Psoas muscle (tissue), 8 donors: ENCODE measurements around the gene NFKBIL1. TPM values are rescaled to one million over a fixed set of nuclear protein-coding genes. Genes with fewer than 3 reads are reported as not detected.

Experiments
- ATAC-seq, 4 donors: fragments of 200-7000 bp; cut with Tn5 transposase; one replicate each; pipeline ENCODE4 v1.9.1; 2020; ENCODE audit warnings: moderate library complexity in 3 of 4, mild to moderate bottlenecking in 2 of 4
- DNase-seq, 2 donors: peaks; one replicate each; pipeline ENCODE4 v3.0.0-alpha.2; 2020
- H3K27ac ChIP-seq: fragments of 200-600 bp; one replicate; pipeline ENCODE4 v1.8.0; 2022
- H3K27me3 ChIP-seq, 3 donors: fragments of 200-600 bp in 1 of 3; one replicate each; pipeline versions ENCODE4 v1.6.1 to v1.8.0; 2013 to 2022; ENCODE audit warnings: low read length in 2 of 3, mild to moderate bottlenecking in 2 of 3, moderate library complexity in 1 of 3; ENCODE audit not compliant: insufficient read depth in 3 of 3
- H3K36me3 ChIP-seq, 2 donors: fragments of 200-600 bp in 1 of 2; one replicate each; pipeline versions ENCODE4 v1.6.1 to v1.8.0; 2013 to 2022; ENCODE audit warnings: low read depth in 1 of 2, mild to moderate bottlenecking in 1 of 2, moderate library complexity in 1 of 2; ENCODE audit not compliant: insufficient read depth in 1 of 2
- H3K4me1 ChIP-seq: fragments of 200-600 bp; one replicate; pipeline ENCODE4 v1.8.0; 2022
- H3K4me3 ChIP-seq: fragments of 200-600 bp; one replicate; pipeline ENCODE4 v1.8.0; 2022; ENCODE audit warnings: mild to moderate bottlenecking
- H3K9me3 ChIP-seq: fragments of 200-600 bp; one replicate; pipeline ENCODE4 v1.8.0; 2022
- WGBS, 3 donors: extraction: QIAGEN DNeasy Blood & Tissue Kit; methylation state at CpG; one replicate each; pipeline versions ENCODE4 v1.1.6 to v1.1.7; 2013; 5-methylcytosine and 5-hydroxymethylcytosine counted together
- intact Hi-C, 2 donors: fragments of 100-400 bp; cut with DNase I; formaldehyde crosslinking; loops; one replicate each; pipeline versions ENCODE4 v1.11.0 to v1.14.2; 2022
- polyA plus RNA-seq, 3 donors: library from polyadenylated mRNA; stranded (reverse); fragments of 200-250 nt; gene quantifications; one replicate each; pipeline ENCODE4 v1.2.3, GENCODE V29; 2013
- total RNA-seq, 4 donors: library from RNA; stranded (reverse); fragmentation: NEBNext Ultra II Directional in 2 of 4; extraction: Animal tissue kit (Norgen Biotek cat#: 25700) in 2 of 4; gene quantifications; one replicate each; pipeline versions ENCODE4 v1.2.1 to v1.2.4, GENCODE V29; 2021 to 2023
- TF ChIP-seq, protein P1 (sequence below): fragments of 200-600 bp; IDR thresholded peaks from one replicate; pipeline ENCODE4 v1.8.0; 2022; ENCODE audit warnings: antibody characterized with exemption
- donor health status: healthy with polysubstance abuse.
- donor health status: DM: no; HTN: no; CAD: no; lungs with moderate emphysema.
- donor health status: Bipolar disorder and iron deficiency.
- donor health status: healthy.
- donor health status: DM: yes; HTN: yes; CAD: no.
- donor health status: DM: no; HTN: no; CAD: no.
- donor health status: DM: no; HTN: no; CAD: no.
- donor health status: DM: yes; HTN: yes; CAD: no.

Gene NFKBIL1
- total and polyA plus RNA-seq, 7 donors, result 13.7 to 29.3 (median 19.1) TPM

DNA sequence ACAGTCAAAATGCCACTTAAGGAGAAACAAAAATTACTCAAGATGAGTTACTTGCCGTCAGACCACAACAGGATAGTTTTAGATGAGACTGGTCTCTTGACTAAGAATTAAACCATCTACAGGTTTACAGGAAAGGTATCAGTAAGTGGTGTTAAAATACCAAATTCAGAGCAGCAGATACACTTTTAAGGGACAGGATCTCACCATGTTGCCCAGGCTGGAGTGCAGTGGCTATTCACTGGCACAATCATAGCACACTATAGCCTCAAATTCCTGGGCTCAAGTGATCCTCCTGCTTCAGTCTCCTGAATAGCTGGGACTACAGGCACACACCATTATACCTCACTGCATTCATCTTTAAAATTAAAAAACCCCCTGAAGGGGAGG is 14.0 kb upstream of the NFKBIL1 start:
- peaks cover 28 to 91% of the 10 kb centered on the region in 2 donors for H3K36me3 ChIP-seq
- DNase-seq, result no peak

DNA sequence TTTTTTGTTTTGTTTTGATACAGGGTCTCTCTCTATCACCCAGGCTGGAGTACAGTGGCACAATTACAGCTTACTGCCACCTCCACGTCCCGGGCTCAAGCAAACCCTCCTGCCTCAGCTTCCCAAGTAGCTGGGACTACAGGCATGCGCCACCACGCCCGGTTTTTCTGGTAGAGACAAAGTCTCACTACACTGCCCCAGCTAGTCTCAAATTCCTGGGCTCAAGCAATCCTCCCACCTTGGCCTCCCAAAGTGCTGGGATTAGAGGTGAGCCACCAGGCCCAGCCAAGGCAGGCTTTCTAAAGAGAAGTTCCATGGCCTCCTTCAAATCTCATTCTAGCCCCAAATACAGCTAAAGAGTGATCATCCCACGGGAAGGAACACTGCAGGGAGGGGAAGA is 13.4 kb upstream of the NFKBIL1 start:
- peaks cover 31 to 97% of the 10 kb centered on the region in 2 donors for H3K36me3 ChIP-seq
- H3K4me3 ChIP-seq, result no peak overlapping the region
- H3K9me3 ChIP-seq, result no peaks in the 10 kb centered on the region
- DNase-seq, result no peak
- H3K27ac ChIP-seq, result no peak overlapping the region
- H3K27me3 ChIP-seq, result no peaks in the 10 kb centered on the region
- TF ChIP-seq, protein P1, sequence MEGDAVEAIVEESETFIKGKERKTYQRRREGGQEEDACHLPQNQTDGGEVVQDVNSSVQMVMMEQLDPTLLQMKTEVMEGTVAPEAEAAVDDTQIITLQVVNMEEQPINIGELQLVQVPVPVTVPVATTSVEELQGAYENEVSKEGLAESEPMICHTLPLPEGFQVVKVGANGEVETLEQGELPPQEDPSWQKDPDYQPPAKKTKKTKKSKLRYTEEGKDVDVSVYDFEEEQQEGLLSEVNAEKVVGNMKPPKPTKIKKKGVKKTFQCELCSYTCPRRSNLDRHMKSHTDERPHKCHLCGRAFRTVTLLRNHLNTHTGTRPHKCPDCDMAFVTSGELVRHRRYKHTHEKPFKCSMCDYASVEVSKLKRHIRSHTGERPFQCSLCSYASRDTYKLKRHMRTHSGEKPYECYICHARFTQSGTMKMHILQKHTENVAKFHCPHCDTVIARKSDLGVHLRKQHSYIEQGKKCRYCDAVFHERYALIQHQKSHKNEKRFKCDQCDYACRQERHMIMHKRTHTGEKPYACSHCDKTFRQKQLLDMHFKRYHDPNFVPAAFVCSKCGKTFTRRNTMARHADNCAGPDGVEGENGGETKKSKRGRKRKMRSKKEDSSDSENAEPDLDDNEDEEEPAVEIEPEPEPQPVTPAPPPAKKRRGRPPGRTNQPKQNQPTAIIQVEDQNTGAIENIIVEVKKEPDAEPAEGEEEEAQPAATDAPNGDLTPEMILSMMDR, result no peak
- intact Hi-C loops, result no loop called here
- ATAC-seq, result no peak
- WGBS, 3 donors, result 86 to 91% (median 90%) methylated on average over 6 of the region's 6 CpGs
- peaks cover 3% of the 10 kb centered on the region for H3K4me1 ChIP-seq

More for the DNA sequence above, 14.0 kb upstream of the NFKBIL1 start:
- intact Hi-C loops, result no loop called here
- H3K4me1 ChIP-seq, result no peaks in the 10 kb centered on the region
- TF ChIP-seq, protein P1, result no peak
- no peak overlapping the region for H3K27ac ChIP-seq
- no peak overlapping the region for H3K4me3 ChIP-seq
- H3K9me3 ChIP-seq, result no peaks in the 10 kb centered on the region
- WGBS, 3 donors, result 75 to 84% (median 83%) methylated on average over 1 of the region's 1 CpG
- H3K27me3 ChIP-seq, result no peaks in the 10 kb centered on the region
- ATAC-seq, result no peak

DNA sequence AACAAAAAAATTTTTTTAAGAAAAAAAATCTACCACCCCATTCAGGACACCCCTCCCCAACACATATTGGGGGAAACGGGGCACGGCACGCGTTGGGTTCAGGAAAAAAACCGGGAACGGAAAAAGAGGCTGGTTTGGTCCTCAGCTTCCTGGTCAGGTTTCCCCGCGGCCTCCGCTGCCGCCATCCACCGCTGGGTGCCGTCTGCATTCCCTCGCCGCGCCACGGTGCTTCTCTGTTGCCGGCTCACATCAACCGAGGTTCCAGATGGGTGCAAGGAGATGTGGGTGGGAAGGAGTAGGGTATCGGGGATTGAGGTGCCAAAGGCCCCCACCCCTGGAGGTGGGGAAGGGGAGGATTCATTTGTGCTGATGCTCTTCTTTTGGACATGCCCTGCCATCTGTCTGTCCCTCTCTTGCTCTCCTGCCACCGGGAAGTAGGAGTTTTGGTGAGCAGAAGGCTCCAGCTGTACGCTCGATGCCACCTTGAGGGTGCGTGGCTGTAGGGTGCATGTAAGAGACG is 12.8 kb upstream of the NFKBIL1 start:
- WGBS, 3 donors, result 87 to 92% (median 88%) methylated on average over 24 of the region's 24 CpGs
- DNase-seq (no peak), ATAC-seq (no peak)
- no peak overlapping the region for H3K4me3 ChIP-seq
- TF ChIP-seq, protein P1, result no peak
- H3K27ac ChIP-seq, result no peak overlapping the region
- H3K27me3 ChIP-seq, result no peaks in the 10 kb centered on the region
- H3K4me1 ChIP-seq, result peaks cover 9% of the 10 kb centered on the region
- H3K36me3 ChIP-seq, result peaks cover 35 to 100% of the 10 kb centered on the region in 2 donors
- intact Hi-C loops, result no loop called here
- no peaks in the 10 kb centered on the region for H3K9me3 ChIP-seq

DNA sequence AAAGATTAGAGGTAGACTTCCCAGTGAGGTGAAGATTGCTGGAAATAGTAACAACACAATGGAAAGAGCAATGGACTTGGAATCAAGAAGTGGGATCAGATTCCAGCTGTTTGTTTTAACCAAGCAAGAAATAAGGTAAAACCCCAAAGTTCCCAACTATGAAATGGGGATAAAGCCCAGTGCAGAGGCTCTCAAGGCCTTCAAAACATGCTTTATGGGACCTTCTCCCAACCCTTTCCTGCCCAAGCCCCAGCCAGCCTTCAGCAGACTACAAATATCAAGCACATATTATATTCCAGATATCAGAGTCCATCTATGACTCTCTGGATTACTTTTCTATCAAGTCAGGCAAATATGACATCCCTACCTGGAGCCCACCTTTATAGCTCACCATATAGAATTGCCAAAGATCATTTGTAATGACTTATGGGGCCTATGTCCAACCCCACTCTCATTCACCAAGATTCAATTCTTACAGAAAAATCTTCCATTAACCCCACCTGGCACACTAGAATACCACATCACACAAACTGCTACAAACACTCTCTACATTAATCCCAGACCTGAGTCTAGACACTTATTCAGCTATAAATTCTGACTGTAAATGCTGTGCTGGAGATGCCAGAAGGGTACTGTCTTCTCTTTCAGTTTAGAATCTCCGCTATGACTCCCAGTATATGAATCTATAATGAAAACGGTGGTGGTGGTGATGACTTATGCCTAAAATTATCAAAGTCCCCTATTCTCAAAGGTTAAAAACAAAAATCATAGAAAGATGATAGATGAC is 11.7 kb upstream of the NFKBIL1 start:
- Histone ChIP-seq H3K4me1 (peaks cover 20% of the 10 kb centered on the region), H3K27ac (no peak overlapping the region), H3K4me3 (no peak overlapping the region), H3K36me3 (peaks cover 42 to 97% of the 10 kb centered on the region in 2 donors), H3K9me3 (no peaks in the 10 kb centered on the region), H3K27me3 (no peaks in the 10 kb centered on the region)
- DNase-seq (no peak), ATAC-seq (no peak)
- whole genome bisulfite sequencing, 3 donors, result 32 to 38% (median 37%) methylated on average over 2 of the region's 2 CpGs
- intact Hi-C loops, result no loop called here
- TF ChIP-seq, protein P1, result no peak
